ENCODE measurements around the gene OSBPL10. TPM values are rescaled to one million over a fixed set of nuclear protein-coding genes. Genes with fewer than 3 reads are reported as not detected.

OSBPL10 gene
- polyA plus RNA-seq, 3 donors from 2014 or later = 0.19 to 0.50 TPM; not detected in 1

DNA sequence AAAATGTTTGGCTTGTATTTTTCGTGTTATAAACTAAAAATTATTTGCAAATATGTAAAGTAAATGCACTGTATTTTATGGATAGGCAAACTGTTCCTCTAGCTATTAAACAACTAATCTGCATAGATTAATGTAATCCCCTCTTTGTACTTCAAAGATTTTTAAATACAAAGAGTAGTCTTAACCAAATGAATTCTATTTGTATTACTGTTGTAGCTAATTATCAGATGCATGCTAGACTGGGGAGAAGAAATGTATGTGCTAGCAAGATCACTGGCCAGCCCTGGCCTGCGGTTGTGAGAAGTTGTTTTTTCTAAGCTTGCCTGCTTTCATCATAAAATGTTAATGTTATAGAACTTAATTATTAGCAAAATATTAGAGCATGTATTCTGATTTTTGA is 355.7 kb downstream of the OSBPL10 start:
- peaks cover 0 to 2% (median 0%) of the 10 kb centered on the region in 3 donors for H3K27me3 Mint-ChIP-seq (ENCODE audit: low read depth in 3 of 3)
- H3K4me3 Mint-ChIP-seq = no peak overlapping the region
- peaks cover 20 to 46% (median 25%) of the 10 kb centered on the region in 3 donors for H3K36me3 Mint-ChIP-seq
- no peak for DNase-seq
- no peak overlapping the region for H3K27ac Mint-ChIP-seq
- no peaks in the 10 kb centered on the region for H3K9me3 Mint-ChIP-seq
- H3K4me1 Mint-ChIP-seq = peaks cover 24 to 44% of the 10 kb centered on the region in 2 donors

DNA sequence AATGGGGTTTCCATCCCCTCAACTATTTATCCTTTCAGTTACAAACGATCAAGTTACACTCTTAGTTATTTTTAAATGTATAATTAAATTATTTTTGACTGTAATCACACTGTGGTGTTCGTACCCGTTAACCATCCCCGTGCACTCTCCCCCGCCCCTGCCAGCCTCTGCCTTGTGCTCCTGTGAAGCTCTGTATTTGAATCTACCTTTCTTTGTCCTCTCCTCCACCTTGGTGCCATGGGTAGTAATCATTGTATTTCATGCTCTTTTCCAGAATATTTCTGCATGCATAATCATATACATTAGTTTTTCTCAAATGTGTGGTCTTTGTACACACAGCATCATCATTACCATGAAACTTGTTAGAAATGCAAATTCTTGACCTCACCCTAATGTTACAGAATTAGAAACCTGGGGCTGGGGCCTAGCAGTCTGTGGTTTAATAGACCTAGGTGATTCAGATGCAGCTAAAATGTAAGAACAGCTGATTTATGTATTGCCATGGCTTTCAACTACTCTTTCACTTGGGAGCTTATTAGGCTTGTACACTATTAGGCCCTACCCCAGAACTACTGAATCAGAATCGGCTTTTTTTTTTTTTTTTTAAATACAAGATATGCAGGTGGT is 356.9 kb downstream of the OSBPL10 start:
- H3K4me3 Mint-ChIP-seq = no peak overlapping the region
- H3K4me1 Mint-ChIP-seq = peaks cover 24 to 46% of the 10 kb centered on the region in 2 donors
- H3K27me3 Mint-ChIP-seq (ENCODE audit: low read depth in 3 of 3) = peaks cover 0 to 2% (median 0%) of the 10 kb centered on the region in 3 donors
- H3K9me3 Mint-ChIP-seq = no peaks in the 10 kb centered on the region
- H3K36me3 Mint-ChIP-seq = peaks cover 12 to 40% (median 19%) of the 10 kb centered on the region in 3 donors
- peak overlapping the region in 1 of 6 donors; percentile 28 for H3K27ac Mint-ChIP-seq
- DNase-seq = no peak

DNA sequence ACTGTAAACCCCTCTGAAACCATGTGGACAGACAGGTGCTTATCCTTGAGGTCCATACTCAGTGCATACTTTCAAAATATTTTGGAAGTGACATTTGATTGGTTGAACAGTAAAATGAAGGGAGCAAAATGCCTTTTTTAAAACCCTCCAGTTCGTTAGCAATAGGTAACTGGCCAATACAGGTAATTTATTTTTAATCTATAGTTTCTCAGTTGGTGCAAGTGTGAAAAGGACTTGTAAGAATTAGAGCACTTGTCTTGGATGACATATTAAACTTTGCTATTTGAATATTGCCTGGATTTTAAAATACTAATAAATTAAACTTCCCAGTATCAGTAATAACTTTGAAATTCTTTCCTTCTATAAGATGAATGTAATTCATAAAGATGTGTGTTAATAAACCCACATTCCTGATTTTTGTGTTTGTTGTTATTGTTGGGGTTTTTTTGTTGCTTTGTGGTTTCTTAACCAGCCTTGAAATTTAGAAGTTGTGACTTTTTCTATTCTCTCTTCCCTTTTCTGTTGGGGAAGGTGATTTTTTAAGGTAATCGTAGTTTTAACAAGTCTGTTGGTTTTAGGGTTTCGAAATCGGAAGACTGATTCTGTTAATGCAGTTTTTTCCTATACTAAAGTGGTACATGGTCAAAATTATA is 358.3 kb downstream of the OSBPL10 start:
- no peak overlapping the region for H3K4me3 Mint-ChIP-seq
- H3K27ac Mint-ChIP-seq = peak overlapping the region; percentile 7 to 64 (median 24)
- H3K4me1 Mint-ChIP-seq = peaks cover 24 to 48% of the 10 kb centered on the region in 2 donors
- no peaks in the 10 kb centered on the region for H3K9me3 Mint-ChIP-seq
- DNase-seq = no peak
- H3K36me3 Mint-ChIP-seq = peaks cover 12 to 43% (median 20%) of the 10 kb centered on the region in 3 donors
- peaks cover 0 to 2% (median 0%) of the 10 kb centered on the region in 3 donors for H3K27me3 Mint-ChIP-seq (ENCODE audit: low read depth in 3 of 3)

DNA sequence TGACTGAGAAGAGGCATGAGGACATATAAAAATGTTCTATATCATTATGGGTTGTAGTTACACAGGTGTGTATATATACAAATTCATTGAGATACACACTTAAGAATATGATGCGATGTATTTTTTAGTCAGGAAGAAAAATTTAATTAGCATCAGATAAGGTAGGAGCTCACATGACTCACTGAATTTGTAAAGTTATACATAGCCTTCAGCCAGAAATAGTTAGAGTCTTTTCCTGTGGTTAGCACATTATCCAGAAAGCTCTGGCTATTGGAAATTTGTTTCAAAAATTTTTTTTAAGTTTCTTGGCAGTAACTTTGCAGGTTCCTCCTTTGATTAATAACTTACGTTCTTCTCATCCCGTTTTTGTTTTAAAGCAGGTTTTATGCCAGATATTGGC is 359.7 kb downstream of the OSBPL10 start:
- DNase-seq = no peak
- peaks cover 24 to 59% of the 10 kb centered on the region in 2 donors for H3K4me1 Mint-ChIP-seq
- no peak overlapping the region for H3K4me3 Mint-ChIP-seq
- peaks cover 0 to 2% (median 0%) of the 10 kb centered on the region in 3 donors for H3K27me3 Mint-ChIP-seq (ENCODE audit: low read depth in 3 of 3)
- peaks cover 15 to 35% (median 18%) of the 10 kb centered on the region in 3 donors for H3K36me3 Mint-ChIP-seq
- H3K9me3 Mint-ChIP-seq = no peaks in the 10 kb centered on the region
- peak overlapping the region in 1 of 6 donors; percentile 1 for H3K27ac Mint-ChIP-seq

DNA sequence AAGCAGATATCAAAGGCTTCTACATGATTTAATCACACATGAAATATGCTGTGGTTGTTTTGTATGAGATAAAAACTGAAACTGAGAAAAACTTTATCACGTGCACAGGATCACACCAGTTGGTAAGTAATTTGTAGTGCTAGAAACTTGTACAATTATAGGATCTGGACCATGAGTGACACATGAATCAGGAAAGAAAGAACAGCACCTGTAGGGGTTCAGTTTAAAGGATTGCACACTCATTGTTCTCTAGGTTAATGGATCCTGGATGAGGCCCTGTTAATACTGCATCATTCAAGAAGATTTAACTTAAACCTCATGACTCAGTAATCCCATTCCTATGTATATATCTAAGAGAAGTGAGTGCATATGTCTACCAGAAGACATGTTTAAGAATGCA is 360.4 kb downstream of the OSBPL10 start:
- Mint-ChIP-seq H3K4me1 (peaks cover 26 to 65% of the 10 kb centered on the region in 2 donors), H3K9me3 (no peaks in the 10 kb centered on the region), H3K36me3 (peaks cover 15 to 29% (median 18%) of the 10 kb centered on the region in 3 donors), H3K27me3 (ENCODE audit: low read depth in 3 of 3) (no peaks in the 10 kb centered on the region), H3K27ac (peak overlapping the region in 3 of 6 donors; percentile 1 to 17 (median 14)), H3K4me3 (no peak overlapping the region)
- no peak for DNase-seq

DNA sequence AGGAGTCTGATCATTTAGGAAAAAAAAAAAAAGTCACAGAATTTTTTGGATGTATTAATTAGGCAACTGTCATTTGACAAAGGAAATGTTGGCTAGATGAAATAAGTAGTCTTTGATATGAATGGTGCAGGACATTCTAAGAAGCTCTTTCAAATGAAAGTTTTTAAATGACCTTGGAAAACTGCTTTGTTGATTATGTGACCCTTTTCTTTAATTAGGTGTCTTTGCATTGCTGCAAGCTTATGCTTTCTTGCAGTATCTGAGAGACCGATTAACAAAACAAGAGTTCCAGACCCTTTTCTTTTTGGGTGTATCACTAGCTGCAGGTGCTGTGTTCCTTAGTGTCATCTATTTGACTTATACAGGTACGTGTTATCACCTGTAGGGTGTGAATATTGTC is 364.4 kb downstream of the OSBPL10 start:
- peaks cover 11 to 14% (median 11%) of the 10 kb centered on the region in 3 donors for H3K36me3 Mint-ChIP-seq
- no peak overlapping the region for H3K4me3 Mint-ChIP-seq
- H3K27me3 Mint-ChIP-seq (ENCODE audit: low read depth in 3 of 3) = no peaks in the 10 kb centered on the region
- DNase-seq = no peak
- peaks cover 34 to 72% of the 10 kb centered on the region in 2 donors for H3K4me1 Mint-ChIP-seq
- no peak overlapping the region for H3K27ac Mint-ChIP-seq
- no peaks in the 10 kb centered on the region for H3K9me3 Mint-ChIP-seq

DNA sequence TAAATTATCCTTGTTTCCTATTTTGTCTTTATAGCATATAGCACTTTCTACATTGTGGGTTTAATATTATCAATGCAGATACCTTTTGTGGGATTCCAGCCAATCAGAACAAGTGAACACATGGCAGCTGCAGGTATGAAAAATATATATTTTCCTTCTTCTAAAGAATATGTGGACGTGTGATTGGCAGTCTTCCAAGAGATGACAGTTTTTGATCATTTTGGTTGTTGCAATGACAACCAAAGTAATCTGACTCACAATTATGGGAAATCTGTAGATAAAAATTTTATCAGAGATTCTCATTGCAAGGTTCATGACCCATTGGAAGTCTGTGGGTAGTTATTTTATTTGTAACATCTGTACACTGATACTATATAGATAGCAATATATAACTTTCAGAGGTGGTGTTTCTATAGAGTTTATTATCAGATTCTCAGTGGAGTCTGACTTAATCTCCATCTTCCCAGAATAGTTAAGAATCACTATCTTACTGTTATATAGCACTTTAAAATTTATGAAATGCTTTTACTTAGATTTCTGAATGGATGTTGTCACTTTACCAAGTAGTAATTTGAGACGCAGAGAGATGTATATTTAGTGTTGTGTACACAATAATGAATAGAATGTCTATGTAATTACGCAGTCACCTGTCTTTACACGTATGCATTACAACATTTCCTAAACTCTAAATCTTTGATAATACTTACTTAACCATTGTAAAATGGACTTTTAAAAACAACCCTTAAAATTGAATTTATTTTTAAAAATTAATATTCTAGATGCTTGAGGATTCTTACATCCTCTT is 365.8 kb downstream of the OSBPL10 start:
- H3K4me1 Mint-ChIP-seq = peaks cover 29 to 72% of the 10 kb centered on the region in 2 donors
- no peak overlapping the region for H3K4me3 Mint-ChIP-seq
- no peak for DNase-seq
- H3K27me3 Mint-ChIP-seq (ENCODE audit: low read depth in 3 of 3) = no peaks in the 10 kb centered on the region
- peaks cover 3 to 7% (median 4%) of the 10 kb centered on the region in 3 donors for H3K36me3 Mint-ChIP-seq
- no peaks in the 10 kb centered on the region for H3K9me3 Mint-ChIP-seq
- H3K27ac Mint-ChIP-seq = peak overlapping the region in 1 of 6 donors; percentile 57

DNA sequence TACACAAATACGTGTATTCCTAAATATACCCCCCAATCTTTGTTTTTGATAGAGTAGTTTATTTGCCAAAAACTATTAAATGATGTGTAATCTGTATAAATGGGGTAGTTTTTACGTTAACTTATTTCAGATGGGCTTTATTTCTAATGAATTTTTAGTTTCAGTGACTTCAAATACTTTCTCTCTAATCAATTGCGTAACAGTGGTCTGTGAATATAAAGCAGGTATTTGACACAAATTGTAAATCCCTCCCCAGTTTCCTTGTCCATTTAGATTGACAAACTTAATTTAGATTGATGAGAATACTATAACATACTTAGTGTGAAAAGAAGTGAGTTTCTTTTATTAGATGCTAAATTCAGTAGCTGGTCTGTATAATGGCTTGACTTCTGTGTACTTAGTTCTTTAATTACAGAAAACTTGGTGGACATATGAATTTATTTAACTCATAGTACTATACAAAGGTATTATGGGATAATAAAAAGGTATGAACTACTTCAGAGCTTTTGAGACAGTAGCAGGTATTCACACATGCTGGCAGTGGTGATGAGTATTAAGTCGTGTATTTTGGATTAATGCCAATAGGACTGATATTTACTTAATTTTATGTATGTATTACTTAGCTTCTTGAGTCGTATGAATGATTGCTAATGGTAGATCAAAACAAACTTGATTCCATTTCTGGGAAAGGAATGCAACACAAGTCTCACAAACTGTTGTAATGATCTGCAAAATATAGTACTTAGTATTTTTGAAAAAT is 366.7 kb downstream of the OSBPL10 start:
- Mint-ChIP-seq H3K4me3 (no peak overlapping the region), H3K27me3 (ENCODE audit: low read depth in 3 of 3) (no peaks in the 10 kb centered on the region), H3K36me3 (peaks cover 3 to 7% (median 3%) of the 10 kb centered on the region in 3 donors), H3K9me3 (no peaks in the 10 kb centered on the region), H3K27ac (peak overlapping the region in 1 of 6 donors; percentile 18), H3K4me1 (peaks cover 38 to 80% of the 10 kb centered on the region in 2 donors)
- no peak for DNase-seq

DNA sequence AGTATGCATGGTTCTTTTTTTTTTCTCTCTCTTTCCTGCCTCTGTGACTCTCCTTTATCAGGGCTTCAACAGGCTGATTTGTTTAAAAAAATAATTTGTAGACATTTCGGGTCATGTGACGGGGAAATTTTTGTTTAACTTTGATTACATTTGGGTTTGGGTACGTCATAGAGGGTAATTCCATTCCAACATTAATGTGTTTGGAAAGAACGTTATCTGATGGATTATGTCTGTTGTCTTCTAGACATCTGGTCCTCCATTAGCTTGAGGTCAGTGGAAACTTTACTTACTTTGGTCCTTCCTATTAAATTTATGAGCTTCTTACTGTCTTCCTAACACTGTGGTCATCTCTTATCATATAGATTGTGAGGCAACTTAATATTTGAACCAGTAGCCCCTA is 367.4 kb downstream of the OSBPL10 start:
- H3K27me3 Mint-ChIP-seq (ENCODE audit: low read depth in 3 of 3) = no peaks in the 10 kb centered on the region
- H3K36me3 Mint-ChIP-seq = peaks cover 3 to 7% (median 3%) of the 10 kb centered on the region in 3 donors
- peaks cover 45 to 87% of the 10 kb centered on the region in 2 donors for H3K4me1 Mint-ChIP-seq
- peak overlapping the region in 1 of 6 donors; percentile 41 for H3K27ac Mint-ChIP-seq
- DNase-seq = no peak
- no peaks in the 10 kb centered on the region for H3K9me3 Mint-ChIP-seq
- H3K4me3 Mint-ChIP-seq = no peak overlapping the region

DNA sequence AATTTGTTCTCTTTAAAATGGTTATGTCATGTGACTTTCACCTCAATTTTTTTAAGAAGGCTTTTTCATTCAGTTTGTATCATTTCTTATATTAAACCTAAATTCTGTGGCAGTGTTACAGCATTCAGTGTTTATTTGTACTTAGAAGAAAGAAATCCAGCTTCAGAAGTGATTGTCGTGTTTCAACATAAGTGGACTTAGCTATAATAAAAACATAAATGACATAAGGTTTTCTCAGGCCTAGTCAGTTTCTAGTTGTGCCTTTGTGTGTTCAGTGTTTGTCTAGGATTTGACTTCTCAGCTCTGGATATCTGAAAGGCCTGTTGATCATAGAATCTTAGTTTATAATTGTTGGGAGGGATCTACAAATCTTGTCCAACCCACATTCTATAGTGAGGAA is 367.9 kb downstream of the OSBPL10 start:
- Mint-ChIP-seq H3K4me1 (peaks cover 50 to 92% of the 10 kb centered on the region in 2 donors), H3K27me3 (ENCODE audit: low read depth in 3 of 3) (no peaks in the 10 kb centered on the region), H3K36me3 (peaks cover 4 to 7% (median 4%) of the 10 kb centered on the region in 3 donors), H3K27ac (peak overlapping the region in 1 of 6 donors; percentile 48), H3K9me3 (no peaks in the 10 kb centered on the region), H3K4me3 (no peak overlapping the region)
- no peak for DNase-seq

Other genes with a start within 250 kb of the OSBPL10 start
- not detected for gene ZNF860, start 488 bp upstream of the OSBPL10 start, polyA plus RNA-seq
- gene GPD1L, start 125.4 kb upstream of the OSBPL10 start, polyA plus RNA-seq = 10 to 100 TPM in 2 of 3 donors, 1 to 10 TPM in 1; 9.0 to 22.4 (median 20.8) TPM

Measured in immature natural killer cell (primary cell).